ENCODE results near the gene ZNF12. TPM values are rescaled to one million over a fixed set of nuclear protein-coding genes. Genes with fewer than 3 reads are reported as not detected.
A peak's percentile ranks its signal among the peaks of the same experiment; 100 is the strongest.
"Not testable (repeated sequence)": the region's sequence is repeated elsewhere in the genome, so short reads cannot be mapped to it uniquely, and the experiment has no call there.

Gene ZNF12
- total RNA-seq, 6 experiments from 2014 or later = 12.7 to 15.1 (median 13.9) TPM

GRCh38 chr7:6700793-6701192 lies 6.0 kb downstream of the ZNF12 start:
- Mint-ChIP-seq H3K27ac (no peak overlapping the region), H3K27me3 (ENCODE audit: insufficient read depth) (peaks cover 3% of the 10 kb centered on the region), H3K9me3 (peaks cover 63% of the 10 kb centered on the region), H3K4me1 (ENCODE audit: low read depth) (peaks cover 18% of the 10 kb centered on the region), H3K36me3 (ENCODE audit: low read depth) (peaks cover 27% of the 10 kb centered on the region), H3K4me3 (no peak overlapping the region)
- no peak for TF ChIP-seq CTCF (IDR thresholded peaks at IDR 0.05)
- no peak for DNase-seq

- Mint-ChIP-seq H3K36me3 (ENCODE audit: low read depth) (no peaks in the 10 kb centered on the region), H3K27me3 (ENCODE audit: insufficient read depth) (peaks cover 5% of the 10 kb centered on the region; the same call in 1 of the 2 replicates), H3K4me1 (ENCODE audit: low read depth) (no peaks in the 10 kb centered on the region), H3K4me3 (peak overlapping the region; percentile 53; the same call in 1 of the 2 replicates), H3K9me3 (no peaks in the 10 kb centered on the region), H3K27ac (no peak overlapping the region)
- peak; percentile 22 for DNase-seq
- no peak for TF ChIP-seq CTCF (IDR thresholded peaks at IDR 0.05)
Observed at GRCh38 chr7:6691609-6692106, 15.1 kb downstream of the ZNF12 start.

GRCh38 chr7:6691103-6691502 lies 15.6 kb downstream of the ZNF12 start:
- TF ChIP-seq CTCF (IDR thresholded peaks at IDR 0.05) = no peak
- no peaks in the 10 kb centered on the region for H3K9me3 Mint-ChIP-seq
- no peaks in the 10 kb centered on the region for H3K36me3 Mint-ChIP-seq (ENCODE audit: low read depth)
- H3K4me3 Mint-ChIP-seq = no peak overlapping the region
- H3K27me3 Mint-ChIP-seq (ENCODE audit: insufficient read depth) = peaks cover 5% of the 10 kb centered on the region
- no peaks in the 10 kb centered on the region for H3K4me1 Mint-ChIP-seq (ENCODE audit: low read depth)
- no peak overlapping the region for H3K27ac Mint-ChIP-seq
- no peak for DNase-seq

GRCh38 chr7:6680146-6680545 lies 26.6 kb downstream of the ZNF12 start:
- no peak for TF ChIP-seq CTCF (IDR thresholded peaks at IDR 0.05)
- no peak overlapping the region for H3K27ac Mint-ChIP-seq
- H3K36me3 Mint-ChIP-seq (ENCODE audit: low read depth) = peaks cover 50% of the 10 kb centered on the region
- H3K9me3 Mint-ChIP-seq = peaks cover 59% of the 10 kb centered on the region
- H3K4me3 Mint-ChIP-seq = no peak overlapping the region
- peaks cover 2% of the 10 kb centered on the region for H3K27me3 Mint-ChIP-seq (ENCODE audit: insufficient read depth)
- no peaks in the 10 kb centered on the region for H3K4me1 Mint-ChIP-seq (ENCODE audit: low read depth)
- no peak for DNase-seq

GRCh38 chr7:6675807-6676405 lies 30.8 kb downstream of the ZNF12 start:
- Mint-ChIP-seq H3K27ac (no peak overlapping the region), H3K36me3 (ENCODE audit: low read depth) (peaks cover 67% of the 10 kb centered on the region), H3K9me3 (peaks cover 95% of the 10 kb centered on the region), H3K4me3 (no peak overlapping the region), H3K4me1 (ENCODE audit: low read depth) (no peaks in the 10 kb centered on the region), H3K27me3 (ENCODE audit: insufficient read depth) (no peaks in the 10 kb centered on the region; the same call in 1 of the 2 replicates)
- DNase-seq = no peak
- no peak for TF ChIP-seq CTCF (IDR thresholded peaks at IDR 0.05)

- peaks cover 88% of the 10 kb centered on the region for H3K9me3 Mint-ChIP-seq
- H3K27ac Mint-ChIP-seq; DNase-seq; H3K4me3 Mint-ChIP-seq; H3K27me3 Mint-ChIP-seq (ENCODE audit: insufficient read depth); H3K4me1 Mint-ChIP-seq (ENCODE audit: low read depth): not testable (repeated sequence)
- H3K36me3 Mint-ChIP-seq (ENCODE audit: low read depth) = peaks cover 63% of the 10 kb centered on the region
Observed at GRCh38 chr7:6670851-6671250, 35.9 kb downstream of the ZNF12 start.
